ENCODE measurements around the gene RSRC2. TPM values are rescaled to one million over a fixed set of nuclear protein-coding genes. Genes with fewer than 3 reads are reported as not detected.
"Not testable (repeated sequence)": the region's sequence is repeated elsewhere in the genome, so short reads cannot be mapped to it uniquely, and the experiment has no call there.

Gene RSRC2
- total and polyA plus RNA-seq, 9 of the 15 experiments (the other 6 are each of a cell fraction or from before 2014, with no cell fraction given) = 52.6 to 123 (median 80.3) TPM

DNA sequence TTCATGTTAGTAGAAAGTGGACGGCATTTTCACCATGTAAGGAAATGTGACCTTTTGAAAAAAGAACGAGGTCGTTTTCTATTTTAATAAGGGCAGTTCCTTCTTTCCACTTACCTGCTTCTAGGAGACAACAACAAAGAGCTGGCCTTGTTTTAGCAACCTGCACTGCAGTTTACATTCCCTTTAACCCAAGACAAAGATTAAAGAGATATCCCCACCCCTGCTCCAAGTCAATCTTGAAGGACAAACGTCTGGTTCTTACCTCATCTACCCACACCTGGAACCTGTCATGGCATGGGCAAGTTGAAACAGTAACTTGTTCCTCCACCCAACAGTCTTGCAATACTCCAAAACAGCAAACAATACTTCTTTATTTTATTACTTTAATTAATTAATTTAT, 58.8 kb downstream of the RSRC2 start:
- in situ Hi-C loops (cut with MboI) = no loop called here
- H3K4me3 ChIP-seq = no peak overlapping the region
- H3K36me3 ChIP-seq (ENCODE audit: control insufficient read depth, insufficient read depth, low read length) = peaks cover 11% of the 10 kb centered on the region; the same call in 2 of the 3 replicates
- no peaks in the 10 kb centered on the region for H3K9me1 ChIP-seq (ENCODE audit: control insufficient read depth, insufficient read depth, low read length)
- FAIRE-seq (no peak), ATAC-seq (no peak), DNase-seq (ENCODE audit: extremely low read depth in 1 of 4, low spot score in 3 of 4) (no peak)
- H3K27ac ChIP-seq (ENCODE audit: extremely low read depth, low read depth, low read length) = no peak overlapping the region
- intact Hi-C loops (cut with micrococcal nuclease) = no loop called here
- H3K9me3 ChIP-seq (replicated peaks; ENCODE audit: control insufficient read depth, insufficient read depth, low read depth, low read length) = no peaks in the 10 kb centered on the region
- BruUV-seq (replicated peaks) = no TSS peak
- POLR2A ChIA-PET = no interaction called here
- CTCF ChIA-PET (ENCODE audit: low intra/inter-chr PET ratio) = no interaction called here
- no peaks in the 10 kb centered on the region for H4K20me1 ChIP-seq (replicated peaks; ENCODE audit: control insufficient read depth, insufficient read depth, low read length)
- no peak overlapping the region for H2AFZ ChIP-seq (ENCODE audit: low read depth, low read length)
- H3K4me1 ChIP-seq (replicated peaks in 1 of 2; ENCODE audit: control insufficient read depth in 2 of 2, insufficient read depth in 2 of 2, low read length in 2 of 2) = no peaks in the 10 kb centered on the region; a peak in 1 of 5 replicates
- H3K79me2 ChIP-seq (ENCODE audit: control insufficient read depth, insufficient read depth, low read length) = no peaks in the 10 kb centered on the region
- no peak for TF ChIP-seq PYGO2 (tag; IDR thresholded peaks at IDR 0.05)
- TF ChIP-seq MLX (CRISPR knock-in tag; conservative IDR thresholded peaks at IDR 0.05) = no peak
- H3K27me3 ChIP-seq (ENCODE audit: control insufficient read depth in 2 of 2, insufficient read depth in 2 of 2, low read length in 2 of 2) = no peaks in the 10 kb centered on the region
- H3K9ac ChIP-seq (ENCODE audit: insufficient read depth in 1 of 2, low read depth in 2 of 2, low read length in 2 of 2) = no peak overlapping the region
- 60% methylated on average over 4 of the region's 4 CpGs for WGBS (ENCODE audit: insufficient coverage, low coverage, missing lambda C conversion rate)
- H3K4me2 ChIP-seq (ENCODE audit: insufficient read depth, low read length) = no peak overlapping the region

GRCh38 chr12:122464317-122465042, 62.3 kb downstream of the RSRC2 start:
- H3K27me3 ChIP-seq (ENCODE audit: control insufficient read depth in 2 of 2, insufficient read depth in 2 of 2, low read length in 2 of 2); H2AFZ ChIP-seq (ENCODE audit: low read depth, low read length); H3K27ac ChIP-seq (ENCODE audit: extremely low read depth, low read depth, low read length); H4K20me1 ChIP-seq (replicated peaks; ENCODE audit: control insufficient read depth, insufficient read depth, low read length); H3K4me1 ChIP-seq (replicated peaks in 1 of 2; ENCODE audit: control insufficient read depth in 2 of 2, insufficient read depth in 2 of 2, low read length in 2 of 2); H3K9me3 ChIP-seq (replicated peaks; ENCODE audit: control insufficient read depth, insufficient read depth, low read depth, low read length); H3K4me2 ChIP-seq (ENCODE audit: insufficient read depth, low read length); FAIRE-seq; BruUV-seq (replicated peaks); DNase-seq (ENCODE audit: extremely low read depth in 1 of 4, low spot score in 3 of 4); H3K4me3 ChIP-seq; H3K36me3 ChIP-seq (ENCODE audit: control insufficient read depth, insufficient read depth, low read length); ATAC-seq; CTCF ChIA-PET (ENCODE audit: low intra/inter-chr PET ratio); H3K9ac ChIP-seq (ENCODE audit: insufficient read depth in 1 of 2, low read depth in 2 of 2, low read length in 2 of 2); H3K79me2 ChIP-seq (ENCODE audit: control insufficient read depth, insufficient read depth, low read length); H3K9me1 ChIP-seq (ENCODE audit: control insufficient read depth, insufficient read depth, low read length); intact Hi-C loops (cut with micrococcal nuclease); in situ Hi-C loops (cut with MboI); TF ChIP-seq CEBPG (CRISPR knock-in tag; IDR thresholded peaks at IDR 0.05): not testable (repeated sequence)
- POLR2A ChIA-PET = interaction anchor here (0.7 to 2.2 kb wide), 3 partner anchors 15 to 1047 kb away, joined by 4 to 7 read pairs (median 4); no protein-coding TSS in a partner anchor
- 66% methylated on average over 17 of the region's 17 CpGs for WGBS (ENCODE audit: insufficient coverage, low coverage, missing lambda C conversion rate)
- peak; percentile 4 for TF ChIP-seq MEIS2 (IDR thresholded peaks at IDR 0.05; ENCODE audit: partially characterized antibody)
- TF ChIP-seq RCOR1 (IDR thresholded peaks at IDR 0.05; ENCODE audit: borderline replicate concordance in 1 of 2, low read depth in 2 of 2, low read length in 2 of 2) = peak in 1 of 2 experiments; percentile 55; a peak in 1 of 4 replicates
- TF ChIP-seq FOSL1 (tag; conservative IDR thresholded peaks at IDR 0.05) = peak; percentile 65
- peak; percentile 53 to 83 for TF ChIP-seq KDM1A (IDR thresholded peaks at IDR 0.05)
- 0 out of 2 replicates have a peak, but pooled peaks have one; percentile 11 for TF ChIP-seq ARID1B (IDR thresholded peaks at IDR 0.05)
- peak; percentile 35; the same call in 1 of the 2 replicates for TF ChIP-seq CREM (IDR thresholded peaks at IDR 0.05; ENCODE audit: low read depth)
- peak in 1 of 2 experiments; percentile 64; a peak in 2 of 4 replicates for TF ChIP-seq CEBPG (tag; conservative IDR thresholded peaks at IDR 0.05 in 1 of 2, IDR thresholded peaks at IDR 0.05 in 1 of 2)

All from K562 (cell line).